Left renal pelvis (tissue), 4 donors: ENCODE measurements around the gene IRX3. TPM values are rescaled to one million over a fixed set of nuclear protein-coding genes. Genes with fewer than 3 reads are reported as not detected.

Experiments
- DNase-seq, 4 donors: peaks; one replicate each; pipeline ENCODE4 v3.0.0-alpha.2; 2013; ENCODE audit warnings: low read depth in 4 of 4, low spot score in 3 of 4
- polyA plus RNA-seq, 4 donors: library from polyadenylated mRNA; unstranded; fragments of 120-200 nt; gene quantifications; one replicate each; pipeline ENCODE4 v1.2.1, GENCODE V29; 2013; ENCODE audit not compliant: insufficient read length in 4 of 4

IRX3 gene
- polyA plus RNA-seq, 4 donors: 8.5 to 36.8 (median 24.5) TPM

DNA sequence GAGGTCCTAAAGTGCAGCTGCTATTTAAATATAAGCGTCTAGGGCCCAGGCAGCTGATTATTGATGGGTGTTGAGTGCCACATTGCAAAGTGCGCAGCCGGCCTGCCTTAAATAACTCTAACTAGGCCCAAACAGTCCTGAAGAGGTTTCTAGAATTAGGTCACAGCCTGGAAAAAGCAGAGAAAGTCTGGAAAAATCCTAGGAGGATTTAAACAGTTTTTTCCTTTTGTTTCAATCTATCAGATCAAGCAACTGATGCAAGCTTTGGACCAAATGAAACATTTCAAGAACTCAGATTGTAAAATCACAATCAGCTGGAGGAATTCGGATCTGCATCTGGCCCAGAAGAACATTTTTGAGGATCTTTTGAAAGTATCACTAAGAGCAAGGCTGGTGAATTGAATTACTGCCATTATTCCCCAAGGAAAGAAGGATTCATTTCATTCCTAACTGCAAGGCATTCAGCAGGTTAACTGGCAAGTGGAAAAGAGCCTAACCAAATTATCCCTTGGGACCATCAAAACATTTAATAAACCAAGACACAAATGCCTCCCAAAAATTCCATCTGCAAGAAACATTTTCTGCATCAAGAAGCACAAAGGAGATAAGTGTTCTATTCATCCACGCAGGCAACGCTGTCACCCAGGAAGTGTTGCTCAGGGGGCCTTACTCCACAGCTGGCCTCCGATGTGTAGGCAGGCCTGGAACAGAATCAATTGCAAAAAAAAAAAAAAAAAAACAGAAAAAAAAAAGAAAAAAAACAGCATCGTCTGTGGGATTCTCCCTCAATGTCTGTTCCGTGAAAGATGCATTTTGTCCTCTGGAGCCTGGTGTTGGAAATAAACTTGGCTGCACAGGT is 46.1 kb downstream of the IRX3 start:
- DNase-seq: no peak

DNA sequence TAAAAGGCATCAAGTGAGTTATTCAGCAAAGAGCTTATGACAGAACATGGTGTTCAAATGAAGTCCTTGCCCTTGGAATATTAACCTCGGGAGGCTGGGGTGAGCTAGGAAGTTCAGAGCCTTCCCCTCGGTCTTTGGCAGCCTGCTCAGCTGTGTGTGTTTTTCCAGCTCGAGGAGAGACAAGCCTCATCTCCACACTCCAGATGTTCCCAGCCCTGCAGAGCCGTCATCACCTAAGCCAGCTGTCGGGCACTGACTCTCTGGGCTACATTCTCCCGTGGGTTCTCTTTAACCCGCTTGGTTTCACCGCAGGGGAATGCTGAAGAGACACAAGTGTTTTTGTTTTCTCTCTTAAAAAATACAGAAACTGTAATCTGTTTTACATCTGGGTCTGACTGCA is 47.1 kb downstream of the IRX3 start:
- DNase-seq: no peak

DNA sequence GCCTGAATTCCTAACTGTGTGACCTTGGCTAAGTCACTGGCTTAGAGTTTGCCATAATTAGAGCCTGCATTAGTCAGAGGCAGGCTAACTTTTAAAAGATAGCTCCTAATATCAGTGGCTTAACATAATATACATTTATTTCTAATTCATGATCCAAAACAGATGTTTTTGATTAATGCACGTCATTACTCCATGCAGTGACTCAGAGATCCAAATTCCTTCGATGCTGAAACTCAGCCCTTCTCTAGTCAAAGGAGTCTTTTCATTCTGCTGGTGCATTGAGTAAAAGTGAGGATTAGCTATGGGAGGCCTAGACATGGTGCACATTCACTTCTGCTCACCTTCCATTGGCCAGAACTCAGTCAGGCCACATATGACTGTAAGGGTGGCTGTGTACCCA is 49.8 kb downstream of the IRX3 start:
- DNase-seq: no peak

- DNase-seq: no peak
These were observed 53.0 kb downstream of the IRX3 start for GRCh38 chr16:54233615-54234014.
